Parathyroid adenoma (tissue), 2 donors: ENCODE measurements around the gene ABLIM2.

ENCODE experiments used
- H2AFZ ChIP-seq: fragments of 300-600 bp; sonication (generic); one replicate; pipeline ENCODE4 v1.7.0; 2017; ENCODE audit warnings: antibody characterized with exemption, mild to moderate bottlenecking
- H3K27ac ChIP-seq: fragments of 300-600 bp; sonication (generic); one replicate; pipeline ENCODE4 v1.7.0; 2017
- H3K27me3 ChIP-seq: fragments of 300-600 bp; sonication (generic); one replicate; pipeline ENCODE4 v1.7.0; 2017; ENCODE audit warnings: low read length; ENCODE audit not compliant: control insufficient read depth, insufficient read depth
- H3K36me3 ChIP-seq: fragments of 300-600 bp; sonication (generic); one replicate; pipeline ENCODE4 v1.7.0; 2017; ENCODE audit warnings: low read length; ENCODE audit not compliant: control insufficient read depth, insufficient read depth
- H3K4me1 ChIP-seq: fragments of 300-600 bp; sonication (generic); one replicate; pipeline ENCODE4 v1.7.0; 2017; ENCODE audit warnings: control low read depth
- H3K4me2 ChIP-seq: fragments of 300-600 bp; sonication (generic); one replicate; pipeline ENCODE4 v1.7.0; 2017; ENCODE audit warnings: low read length
- H3K4me3 ChIP-seq: fragments of 300-600 bp; sonication (generic); one replicate; pipeline ENCODE4 v1.7.0; 2017; ENCODE audit warnings: low read depth, low read length
- H3K79me2 ChIP-seq: fragments of 300-600 bp; sonication (generic); one replicate; pipeline ENCODE4 v1.7.0; 2017; ENCODE audit warnings: control low read depth
- H3K9ac ChIP-seq: fragments of 300-600 bp; sonication (generic); one replicate; pipeline ENCODE4 v1.7.0; 2017; ENCODE audit warnings: mild to moderate bottlenecking
- H3K9me3 ChIP-seq: fragments of 300-600 bp; sonication (generic); one replicate; pipeline ENCODE4 v1.7.0; 2017; ENCODE audit warnings: low read length; ENCODE audit not compliant: control insufficient read depth
- CTCF ChIP-seq: fragments of 300-600 bp; sonication (generic); IDR thresholded peaks from one replicate; pipeline ENCODE4 v1.7.0; 2017; ENCODE audit warnings: antibody characterized with exemption, mild to moderate bottlenecking
- donor health status: primary hyperparathyroidism.

The ABLIM2 gene

DNA sequence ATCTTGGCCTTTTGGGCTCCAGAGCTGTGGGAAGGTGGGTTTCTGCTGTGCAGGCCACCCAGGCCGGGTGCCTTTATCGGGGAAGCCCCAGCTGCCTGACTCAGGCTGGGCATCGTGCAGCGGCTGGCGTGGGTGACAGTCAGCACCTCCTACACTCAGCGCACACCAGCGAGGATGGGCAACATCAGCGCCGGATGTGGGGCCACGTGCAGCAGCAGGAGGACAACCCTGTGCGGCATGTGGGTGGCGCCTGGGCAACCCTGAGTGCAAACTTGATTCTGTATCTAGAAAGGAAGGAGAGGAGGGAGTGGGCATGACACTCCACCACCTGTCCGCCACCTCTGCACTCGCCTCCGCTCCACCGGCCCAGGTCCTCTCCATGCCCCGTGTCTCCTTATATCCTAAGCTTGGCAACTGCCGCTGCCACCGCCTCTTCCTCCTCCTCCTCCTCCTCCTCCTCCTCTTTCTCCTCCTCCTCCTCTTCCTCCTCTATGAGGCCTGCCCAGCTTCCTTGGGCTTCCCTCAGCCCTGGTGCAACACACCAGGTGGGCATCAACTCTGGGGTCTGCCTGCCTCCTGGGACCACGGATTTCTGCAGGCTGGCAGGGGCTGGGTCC, 111.6 kb downstream of the ABLIM2 start:
- Histone ChIP-seq H3K9ac (no peak overlapping the region), H3K79me2 (no peaks in the 10 kb centered on the region), H3K4me1 (peaks cover 8% of the 10 kb centered on the region), H3K4me2 (no peak overlapping the region), H3K9me3 (no peaks in the 10 kb centered on the region), H3K4me3 (no peak overlapping the region), H2AFZ (no peak overlapping the region), H3K27ac (no peak overlapping the region), H3K36me3 (no peaks in the 10 kb centered on the region), H3K27me3 (no peaks in the 10 kb centered on the region)
- TF ChIP-seq CTCF = no peak

DNA sequence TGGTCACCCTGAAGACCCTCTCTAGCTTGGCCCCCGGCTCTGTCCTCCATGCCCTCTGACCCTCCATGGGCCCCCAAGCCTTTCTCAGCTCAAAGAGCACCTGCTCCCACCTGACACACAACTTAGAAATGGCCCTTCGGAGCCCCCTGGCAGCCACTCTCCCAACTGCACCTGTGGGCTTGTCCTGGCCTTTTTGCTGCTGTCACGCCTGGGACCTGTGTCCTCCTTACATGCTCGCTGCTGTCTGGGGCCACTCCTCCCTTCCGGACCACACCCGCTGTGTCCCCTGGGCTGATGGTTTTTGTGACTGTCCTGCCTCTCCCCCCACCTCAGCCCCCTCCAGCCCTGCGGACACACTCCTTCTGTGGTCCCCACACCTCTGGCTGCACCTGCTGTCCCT, 112.7 kb downstream of the ABLIM2 start:
- Histone ChIP-seq H3K9me3 (no peaks in the 10 kb centered on the region), H3K36me3 (no peaks in the 10 kb centered on the region), H3K4me3 (no peak overlapping the region), H3K9ac (no peak overlapping the region), H3K4me2 (no peak overlapping the region), H3K79me2 (no peaks in the 10 kb centered on the region), H3K27me3 (no peaks in the 10 kb centered on the region), H2AFZ (no peak overlapping the region), H3K27ac (no peak overlapping the region), H3K4me1 (peaks cover 7% of the 10 kb centered on the region)
- TF ChIP-seq CTCF = no peak

- Histone ChIP-seq H3K4me2 (no peak overlapping the region), H2AFZ (no peak overlapping the region), H3K27ac (no peak overlapping the region), H3K4me3 (no peak overlapping the region), H3K4me1 (no peaks in the 10 kb centered on the region), H3K9me3 (no peaks in the 10 kb centered on the region), H3K79me2 (no peaks in the 10 kb centered on the region), H3K9ac (no peak overlapping the region), H3K27me3 (no peaks in the 10 kb centered on the region), H3K36me3 (no peaks in the 10 kb centered on the region)
- TF ChIP-seq CTCF = no peak
Measured at GRCh38 chr4:8044699-8045098, 113.9 kb downstream of the ABLIM2 start.

DNA sequence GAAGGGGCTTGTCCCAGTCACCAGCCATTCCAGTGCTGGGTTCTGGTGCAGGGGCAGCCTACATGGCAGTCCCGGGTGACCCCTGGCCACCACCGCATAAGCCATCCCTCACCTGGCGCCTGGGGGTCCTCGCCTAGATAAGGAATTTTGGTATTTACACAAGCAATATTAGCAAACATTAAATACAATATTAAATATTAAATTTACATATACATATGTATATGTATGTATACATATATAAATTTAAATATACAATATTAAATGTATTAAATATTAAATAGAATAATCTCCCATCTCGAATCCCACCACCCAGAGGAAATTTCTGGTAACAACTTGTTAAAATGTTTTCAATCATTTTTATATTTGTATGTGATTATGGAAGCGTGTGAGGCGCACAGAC, 114.4 kb downstream of the ABLIM2 start:
- H2AFZ ChIP-seq = no peak overlapping the region
- no peak overlapping the region for H3K4me2 ChIP-seq
- no peaks in the 10 kb centered on the region for H3K36me3 ChIP-seq
- no peaks in the 10 kb centered on the region for H3K9me3 ChIP-seq
- H3K9ac ChIP-seq = no peak overlapping the region
- no peaks in the 10 kb centered on the region for H3K4me1 ChIP-seq
- no peak for TF ChIP-seq CTCF
- no peak overlapping the region for H3K4me3 ChIP-seq
- no peak overlapping the region for H3K27ac ChIP-seq
- H3K27me3 ChIP-seq = no peaks in the 10 kb centered on the region
- H3K79me2 ChIP-seq = no peaks in the 10 kb centered on the region

DNA sequence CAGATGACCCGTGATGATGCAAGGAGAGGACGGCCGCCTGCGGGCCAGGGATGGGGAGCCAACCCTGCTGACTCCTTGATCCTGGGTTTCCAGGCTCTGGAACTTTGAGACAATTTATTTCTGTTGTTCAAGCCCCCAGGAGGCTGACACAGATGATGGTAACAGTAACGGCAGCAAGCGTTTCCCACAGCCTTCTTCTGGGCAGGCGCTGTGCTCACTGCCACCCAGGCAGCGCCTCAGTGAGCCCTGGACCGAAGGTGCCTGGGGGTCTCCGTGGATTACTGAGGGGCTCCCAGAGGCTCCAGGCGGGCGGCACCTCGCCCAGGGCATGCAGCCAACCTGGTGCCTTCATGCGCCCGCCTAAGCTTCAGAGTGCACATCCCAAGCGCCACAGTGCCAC, 115.0 kb downstream of the ABLIM2 start:
- no peak for TF ChIP-seq CTCF
- H3K27ac ChIP-seq = no peak overlapping the region
- H3K4me2 ChIP-seq = no peak overlapping the region
- no peaks in the 10 kb centered on the region for H3K4me1 ChIP-seq
- no peaks in the 10 kb centered on the region for H3K36me3 ChIP-seq
- no peaks in the 10 kb centered on the region for H3K27me3 ChIP-seq
- H3K9ac ChIP-seq = no peak overlapping the region
- no peaks in the 10 kb centered on the region for H3K79me2 ChIP-seq
- no peaks in the 10 kb centered on the region for H3K9me3 ChIP-seq
- H3K4me3 ChIP-seq = no peak overlapping the region
- no peak overlapping the region for H2AFZ ChIP-seq
